Measurements from ENCODE around the gene FGD4.

FGD4 gene

GRCh38 chr12:32467959-32468863 lies 68.9 kb downstream of the FGD4 start:
- H3K9me3 ChIP-seq (ENCODE audit: insufficient read depth, low read depth, low read length): no peaks in the 10 kb centered on the region
- no peaks in the 10 kb centered on the region for H4K20me1 ChIP-seq (ENCODE audit: insufficient read depth, low read length, poor library complexity, severe bottlenecking)
- no peaks in the 10 kb centered on the region for H3K9me2 ChIP-seq (replicated peaks; ENCODE audit: low read depth, low read length)
- H3K27me3 ChIP-seq (ENCODE audit: insufficient read depth, low read length, poor library complexity, severe bottlenecking): no peaks in the 10 kb centered on the region
- H3K36me3 ChIP-seq (ENCODE audit: insufficient read depth, low read length): no peaks in the 10 kb centered on the region
- H2AFZ ChIP-seq (ENCODE audit: low read length): 0 out of 2 replicates have a peak overlapping the region, but pooled peaks have one; percentile 1
- H3K9ac ChIP-seq (ENCODE audit: low read depth, low read length, poor library complexity, severe bottlenecking): no peak overlapping the region
- H3K4me2 ChIP-seq (ENCODE audit: low read depth, low read length, poor library complexity, severe bottlenecking): no peak overlapping the region
- TF ChIP-seq EZH2phosphoT487 (IDR thresholded peaks at IDR 0.05; ENCODE audit: borderline replicate concordance) (no peak), CTCF (conservative IDR thresholded peaks at IDR 0.05; ENCODE audit: low read length) (no peak)
- H3K4me1 ChIP-seq (ENCODE audit: insufficient read depth, low read length, poor library complexity, severe bottlenecking): no peaks in the 10 kb centered on the region
- H3K4me3 ChIP-seq (ENCODE audit: low read length, poor library complexity, severe bottlenecking): no peak overlapping the region
- no peaks in the 10 kb centered on the region for H3F3A ChIP-seq (ENCODE audit: low read depth)
- no peaks in the 10 kb centered on the region for H3K79me2 ChIP-seq (ENCODE audit: insufficient read depth, low read length)

GRCh38 chr12:32470936-32471470 lies 71.6 kb downstream of the FGD4 start:
- Histone ChIP-seq H3K36me3 (ENCODE audit: insufficient read depth, low read length) (no peaks in the 10 kb centered on the region), H3K9me2 (replicated peaks; ENCODE audit: low read depth, low read length) (no peaks in the 10 kb centered on the region), H3K4me3 (ENCODE audit: low read length, poor library complexity, severe bottlenecking) (no peak overlapping the region), H3K9ac (ENCODE audit: low read depth, low read length, poor library complexity, severe bottlenecking) (no peak overlapping the region), H3K4me2 (ENCODE audit: low read depth, low read length, poor library complexity, severe bottlenecking) (no peak overlapping the region), H2AFZ (ENCODE audit: low read length) (no peak overlapping the region), H3K9me3 (ENCODE audit: insufficient read depth, low read depth, low read length) (no peaks in the 10 kb centered on the region), H3K79me2 (ENCODE audit: insufficient read depth, low read length) (no peaks in the 10 kb centered on the region), H3K4me1 (ENCODE audit: insufficient read depth, low read length, poor library complexity, severe bottlenecking) (no peaks in the 10 kb centered on the region), H3F3A (ENCODE audit: low read depth) (no peaks in the 10 kb centered on the region), H3K27me3 (ENCODE audit: insufficient read depth, low read length, poor library complexity, severe bottlenecking) (no peaks in the 10 kb centered on the region), H4K20me1 (ENCODE audit: insufficient read depth, low read length, poor library complexity, severe bottlenecking) (no peaks in the 10 kb centered on the region)
- TF ChIP-seq CTCF (conservative IDR thresholded peaks at IDR 0.05; ENCODE audit: low read length): no peak
- TF ChIP-seq EZH2phosphoT487 (IDR thresholded peaks at IDR 0.05; ENCODE audit: borderline replicate concordance): no peak

- Histone ChIP-seq H3K4me2 (ENCODE audit: low read depth, low read length, poor library complexity, severe bottlenecking) (no peak overlapping the region), H3K4me1 (ENCODE audit: insufficient read depth, low read length, poor library complexity, severe bottlenecking) (no peaks in the 10 kb centered on the region), H3K9me2 (replicated peaks; ENCODE audit: low read depth, low read length) (no peaks in the 10 kb centered on the region), H3K36me3 (ENCODE audit: insufficient read depth, low read length) (no peaks in the 10 kb centered on the region), H2AFZ (ENCODE audit: low read length) (no peak overlapping the region), H3K4me3 (ENCODE audit: low read length, poor library complexity, severe bottlenecking) (no peak overlapping the region), H3K9ac (ENCODE audit: low read depth, low read length, poor library complexity, severe bottlenecking) (no peak overlapping the region), H3K79me2 (ENCODE audit: insufficient read depth, low read length) (no peaks in the 10 kb centered on the region), H3F3A (ENCODE audit: low read depth) (no peaks in the 10 kb centered on the region), H4K20me1 (ENCODE audit: insufficient read depth, low read length, poor library complexity, severe bottlenecking) (no peaks in the 10 kb centered on the region), H3K27me3 (ENCODE audit: insufficient read depth, low read length, poor library complexity, severe bottlenecking) (no peaks in the 10 kb centered on the region), H3K9me3 (ENCODE audit: insufficient read depth, low read depth, low read length) (no peaks in the 10 kb centered on the region)
- TF ChIP-seq CTCF (conservative IDR thresholded peaks at IDR 0.05; ENCODE audit: low read length): no peak
- no peak for TF ChIP-seq EZH2phosphoT487 (IDR thresholded peaks at IDR 0.05; ENCODE audit: borderline replicate concordance)
Measured at GRCh38 chr12:32471591-32472001, 72.2 kb downstream of the FGD4 start.
